Stimulated activated CD4-positive, alpha-beta T cell treated with anti-CD3 and anti-CD28 coated beads, Interleukin-4, amount 100 ng/mL, for 1 hour (primary cell): ENCODE results near the gene SAFB2.
A peak's percentile ranks its signal among the peaks of the same experiment; 100 is the strongest.

Experiments
- DNase-seq: peaks from one replicate; pipeline ENCODE4 v3.0.0-alpha.2; 2020

Gene SAFB2

DNA sequence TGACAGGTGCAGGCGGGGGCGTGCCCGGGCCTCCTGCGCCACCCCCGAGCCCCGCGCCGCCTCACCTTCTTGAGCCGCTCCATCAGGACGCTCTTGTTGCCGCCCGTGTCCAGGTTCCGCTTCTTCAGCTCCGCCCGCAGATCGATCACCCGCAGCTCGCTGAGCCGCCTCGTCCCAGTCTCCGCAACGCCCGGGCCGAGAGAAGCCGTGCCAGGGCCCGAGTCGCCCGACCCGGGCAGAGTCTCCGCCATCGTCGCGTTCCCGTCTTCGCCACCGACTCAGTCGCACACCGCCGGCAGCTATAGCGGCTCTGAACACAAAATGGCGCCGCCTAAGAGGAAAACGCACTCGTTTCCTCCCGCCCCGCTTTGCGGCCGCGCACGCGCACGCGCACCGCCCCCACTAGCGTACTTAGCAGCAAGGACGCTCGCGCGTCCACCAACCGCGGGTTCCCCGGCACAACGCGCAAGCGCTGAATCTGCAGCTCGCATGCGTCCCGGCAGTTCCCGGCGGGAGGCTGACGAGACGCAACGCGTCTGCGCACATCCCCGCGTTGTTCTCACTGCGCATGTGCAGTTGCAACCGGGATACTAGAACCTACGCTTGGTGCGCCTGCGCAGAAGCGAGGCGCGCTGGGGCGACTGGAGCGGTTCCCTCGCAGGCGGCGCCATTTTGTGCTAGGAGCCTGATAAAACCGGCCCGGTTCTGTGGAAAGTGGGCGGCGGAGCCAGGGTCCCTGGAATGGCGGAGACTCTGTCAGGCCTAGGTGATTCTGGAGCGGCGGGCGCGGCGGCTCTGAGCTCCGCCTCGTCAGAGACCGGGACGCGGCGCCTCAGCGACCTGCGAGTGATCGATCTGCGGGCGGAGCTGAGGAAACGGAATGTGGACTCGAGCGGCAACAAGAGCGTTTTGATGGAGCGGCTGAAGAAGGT lies at the start of gene SAFB2, which contains the start of gene SAFB:
Gene SAFB2, minus strand, starts transcription at position 312 of the 932 bp plus-strand sequence. Its CDS starts 61 bp downstream, at position 251.
Gene SAFB, plus strand, starts transcription at position 619 of the 932 bp plus-strand sequence. Its CDS starts 123 bp downstream, at position 742.
- peak; percentile 99 for DNase-seq

DNA sequence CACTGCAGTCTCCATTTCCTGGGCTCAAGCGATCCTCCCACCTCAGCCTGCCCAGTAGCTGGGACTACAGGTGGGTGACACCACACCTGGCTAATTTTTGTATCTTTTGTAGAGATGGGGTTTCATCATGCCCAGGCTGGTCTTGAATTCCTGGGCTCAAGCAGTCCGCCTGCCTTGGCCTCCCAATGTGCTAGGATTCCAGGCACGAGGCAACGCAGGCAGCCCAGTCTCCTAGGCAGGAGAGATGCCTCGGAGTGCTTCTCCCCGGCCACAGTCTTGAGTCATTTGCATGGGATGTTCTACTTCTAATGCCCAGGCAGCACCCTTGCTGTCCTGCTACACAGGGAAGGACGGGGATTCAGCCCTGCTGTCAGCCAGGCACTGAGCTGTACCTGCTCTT lies 49.0 kb upstream of the SAFB2 start:
- no peak for DNase-seq

DNA sequence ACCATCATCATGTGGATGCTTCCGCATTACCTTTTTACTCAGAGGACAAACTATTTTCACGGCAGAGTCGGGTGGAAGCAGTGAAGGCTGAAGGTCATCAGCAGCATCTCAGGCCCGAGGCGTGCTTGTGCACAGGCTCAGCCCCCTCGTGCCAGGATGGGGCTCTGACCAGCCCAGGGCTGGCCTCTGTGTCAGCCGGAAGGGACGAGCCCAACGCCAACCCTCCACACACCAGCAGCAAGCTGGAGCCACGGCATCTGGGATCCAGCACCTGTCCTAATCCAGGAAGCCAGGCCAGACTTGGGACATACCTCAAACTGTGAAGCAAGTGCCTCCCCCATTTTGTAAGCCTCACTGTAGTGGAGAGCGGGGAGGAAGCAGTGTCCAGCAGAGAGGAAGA lies 46.6 kb upstream of the SAFB2 start:
- DNase-seq, result no peak

- no peak for DNase-seq
These were observed 45.2 kb upstream of the SAFB2 start for GRCh38 chr19:5667751-5668271.

DNA sequence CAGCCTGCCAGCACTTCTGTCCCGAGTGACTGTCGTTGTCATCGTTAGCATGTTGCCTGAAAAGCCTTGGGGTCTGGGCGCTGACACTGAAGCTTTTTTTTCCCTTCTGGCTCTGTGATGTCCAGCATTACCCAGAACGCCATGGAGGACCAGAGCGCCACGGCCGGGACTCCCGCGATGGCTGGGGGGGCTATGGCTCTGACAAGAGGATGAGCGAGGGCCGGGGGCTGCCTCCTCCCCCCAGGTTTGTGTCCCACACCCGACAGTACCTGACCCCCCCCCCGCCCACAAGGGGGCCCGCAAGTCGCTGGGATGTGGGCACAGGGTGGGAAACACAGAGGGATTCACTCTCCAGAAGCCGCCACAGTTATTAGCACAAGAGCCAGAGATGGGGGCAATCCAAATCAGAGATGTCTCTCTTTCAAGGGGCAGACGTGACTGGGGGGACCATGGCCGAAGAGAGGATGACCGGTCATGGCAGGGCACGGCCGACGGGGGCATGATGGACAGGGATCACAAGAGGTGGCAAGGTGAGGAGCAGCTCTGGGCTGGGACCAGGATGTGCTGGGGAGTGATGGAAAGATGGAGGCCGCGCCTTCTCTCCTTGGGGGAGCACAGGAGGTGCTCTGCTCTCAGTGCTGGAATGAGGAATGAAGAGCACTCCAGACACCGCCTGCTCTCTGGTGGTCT lies 44.5 kb upstream of the SAFB2 start:
- no peak for DNase-seq

- no peak for DNase-seq
These were observed 43.4 kb upstream of the SAFB2 start for GRCh38 chr19:5665781-5666513.

GRCh38 chr19:5664515-5664914 lies 41.9 kb upstream of the SAFB2 start:
- no peak for DNase-seq

DNA sequence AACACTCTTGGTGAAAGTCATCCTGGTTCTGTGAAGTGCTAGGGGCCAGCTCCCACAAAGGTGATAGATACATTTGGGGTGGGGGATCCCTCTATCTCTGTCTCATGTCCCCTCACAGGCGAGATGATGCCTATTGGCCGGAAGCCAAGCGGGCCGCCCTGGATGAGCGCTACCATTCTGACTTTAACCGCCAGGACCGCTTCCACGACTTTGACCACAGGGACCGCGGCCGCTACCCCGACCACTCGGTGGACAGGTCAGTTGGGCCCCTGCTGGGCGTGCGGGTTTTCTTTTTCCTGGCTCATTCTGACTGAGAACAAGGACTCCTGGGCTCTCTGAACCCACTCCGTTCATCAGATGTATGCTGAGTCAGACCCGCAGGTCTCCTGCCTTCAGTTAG lies 41.3 kb upstream of the SAFB2 start:
- DNase-seq, result no peak

GRCh38 chr19:5661483-5661882 lies 38.9 kb upstream of the SAFB2 start:
- DNase-seq, result no peak

DNA sequence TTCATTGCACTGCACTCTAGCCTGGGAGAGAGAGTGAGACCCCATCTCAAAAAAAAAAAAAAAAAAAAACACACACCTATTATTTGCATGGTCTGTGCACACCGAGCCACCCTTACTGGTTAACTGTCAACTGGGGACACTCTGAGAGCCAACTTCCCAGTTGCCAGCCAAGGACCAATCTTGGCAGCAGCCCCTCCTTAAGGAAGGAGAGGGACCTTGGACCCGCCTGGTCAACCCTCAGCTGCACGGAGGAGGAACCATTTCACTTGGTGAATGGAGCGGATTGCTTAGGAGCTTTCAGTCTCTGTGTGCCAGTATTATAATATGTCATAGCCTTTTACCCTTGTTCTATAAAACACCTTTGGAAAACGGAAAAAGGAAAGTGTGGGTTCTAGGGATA lies 32.8 kb upstream of the SAFB2 start:
- no peak for DNase-seq

DNA sequence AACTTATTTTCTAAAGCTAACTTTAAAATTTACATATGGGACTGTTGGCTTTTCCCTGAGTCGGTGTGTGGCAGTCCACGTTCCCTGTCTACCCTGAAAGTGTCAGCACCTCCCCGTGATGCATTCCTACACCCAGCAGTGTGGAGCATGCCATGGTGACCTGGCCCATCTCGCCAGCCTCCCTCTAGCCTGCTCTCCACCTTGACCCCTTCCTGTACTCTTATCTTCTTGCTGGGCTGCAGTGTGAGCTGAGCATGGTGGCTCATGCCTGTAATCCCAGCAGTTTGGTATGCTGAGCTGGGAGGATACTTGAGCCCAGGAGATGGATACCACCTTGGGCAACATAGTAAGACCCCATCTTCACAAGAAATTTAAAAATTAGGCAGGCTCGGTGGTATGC lies 32.4 kb upstream of the SAFB2 start:
- no peak for DNase-seq

DNA sequence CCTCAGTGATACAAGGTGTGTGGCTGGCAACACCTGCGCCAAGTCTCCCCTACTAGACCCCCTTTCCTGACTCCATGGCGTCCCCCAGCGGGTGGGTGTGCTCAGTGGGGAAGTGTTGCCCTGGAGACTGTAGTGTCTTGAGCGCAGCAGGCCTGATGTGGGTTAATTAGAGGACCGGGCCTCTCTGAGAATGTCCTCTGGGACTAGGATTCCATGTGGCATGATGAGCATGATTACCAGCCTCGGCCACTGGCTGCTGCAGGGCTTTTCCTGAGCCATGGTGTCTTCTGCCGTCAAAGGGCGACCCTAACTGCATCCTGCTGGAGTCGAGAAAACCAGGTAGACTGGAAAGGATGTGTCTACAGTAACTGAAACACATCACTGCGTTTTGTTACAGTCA lies 29.7 kb upstream of the SAFB2 start:
- no peak for DNase-seq

GRCh38 chr19:5651361-5651760 lies 28.8 kb upstream of the SAFB2 start:
- DNase-seq, result no peak

DNA sequence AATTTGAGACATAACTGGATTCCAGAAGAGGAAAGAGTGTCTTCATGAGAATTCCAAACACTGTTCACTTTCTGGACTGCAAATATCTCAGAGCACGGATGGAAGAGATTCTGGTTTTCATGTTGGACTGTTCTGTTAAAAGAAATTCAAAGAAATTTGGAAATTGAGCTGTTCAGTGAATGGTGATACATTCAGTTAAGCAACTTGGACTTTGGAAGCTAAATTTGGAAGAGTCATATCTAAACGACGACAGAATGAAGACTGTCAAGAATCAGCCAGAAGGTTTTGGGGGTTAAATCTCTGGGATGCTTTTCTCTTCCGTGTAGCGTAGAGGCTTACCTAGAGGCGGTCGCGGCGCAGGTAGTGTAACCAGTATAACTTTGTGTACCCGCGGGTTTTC lies 25.9 kb upstream of the SAFB2 start:
- no peak for DNase-seq

DNA sequence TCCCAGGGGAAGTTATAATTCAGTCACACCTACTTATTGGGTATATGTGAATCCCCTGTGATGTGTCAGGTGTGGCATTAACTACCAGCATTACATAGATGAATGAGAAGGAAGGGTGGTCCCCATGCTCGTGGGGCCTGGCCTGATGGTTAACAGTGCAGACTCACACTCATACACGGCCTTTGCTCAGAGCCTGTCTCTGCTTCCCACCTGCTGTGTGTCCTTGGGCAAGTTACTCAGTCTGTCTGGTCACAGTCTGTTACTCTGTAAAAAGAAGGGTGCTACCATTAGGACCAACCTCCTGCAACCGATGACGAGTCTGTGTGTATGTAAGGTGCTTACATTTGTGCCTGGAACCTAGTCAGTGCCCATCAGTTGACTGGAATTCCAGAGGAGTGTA lies 24.1 kb upstream of the SAFB2 start:
- no peak for DNase-seq

DNA sequence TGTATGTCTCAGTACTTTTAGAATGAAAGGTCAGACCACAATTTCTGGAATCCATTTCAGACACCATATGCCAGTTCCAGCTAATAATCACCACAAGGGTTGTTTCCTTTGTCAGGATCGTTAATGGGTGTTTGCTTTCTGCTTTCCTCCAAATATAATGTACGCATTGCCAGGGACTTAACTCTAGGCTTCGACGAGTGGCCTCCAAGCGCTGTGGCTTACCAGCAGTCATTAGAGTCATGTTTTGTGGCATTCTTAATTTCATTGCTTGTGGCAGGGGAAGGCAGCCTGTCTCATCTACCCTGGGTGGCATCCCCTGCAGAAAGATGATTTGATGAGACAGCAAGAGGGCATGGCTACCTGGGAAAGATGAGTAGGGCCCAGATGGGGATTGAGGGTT lies 22.8 kb upstream of the SAFB2 start:
- DNase-seq, result no peak

GRCh38 chr19:5644037-5644436 lies 21.5 kb upstream of the SAFB2 start:
- no peak for DNase-seq

GRCh38 chr19:5643060-5643459 lies 20.5 kb upstream of the SAFB2 start:
- no peak for DNase-seq

- no peak for DNase-seq
These were observed 19.6 kb upstream of the SAFB2 start for GRCh38 chr19:5642204-5642603.

DNA sequence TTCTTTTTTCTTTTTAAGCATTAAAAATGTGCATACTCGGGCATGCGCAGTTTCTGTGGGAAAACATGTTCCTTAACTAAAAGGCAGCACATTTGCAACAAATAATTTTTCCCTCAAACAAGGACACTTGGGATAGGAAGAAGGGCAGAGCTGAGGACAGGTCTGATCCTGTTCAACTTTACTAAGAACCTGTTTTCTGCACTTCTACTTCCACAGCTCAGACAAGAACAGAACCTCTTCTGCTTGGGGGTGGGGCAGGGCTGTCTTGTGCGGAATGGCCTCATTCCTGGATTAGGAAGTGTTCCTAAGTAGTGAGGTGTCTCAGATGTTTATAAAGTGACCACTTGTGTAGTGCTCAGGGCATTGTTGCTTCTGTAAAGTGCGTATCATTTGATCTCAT lies 18.6 kb upstream of the SAFB2 start:
- no peak for DNase-seq

DNA sequence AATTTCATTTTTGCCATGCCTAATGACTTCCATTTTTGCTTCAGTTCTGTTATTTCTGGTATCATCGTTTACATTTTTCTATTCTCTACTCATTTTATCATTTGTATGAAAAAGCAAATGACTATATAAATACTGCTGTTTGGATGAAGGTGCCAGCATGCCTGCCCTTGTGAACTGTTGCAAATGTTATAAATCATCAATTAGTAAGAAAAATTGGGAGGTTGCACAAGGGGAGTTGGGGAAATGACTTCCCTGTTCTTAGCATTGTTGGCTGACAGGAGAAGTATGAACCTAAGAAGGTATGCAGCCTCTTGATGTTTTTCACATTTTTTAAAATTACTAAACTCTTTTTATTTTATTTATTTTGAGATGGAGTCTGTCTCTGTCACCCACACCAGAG lies 15.4 kb upstream of the SAFB2 start:
- DNase-seq, result no peak

DNA sequence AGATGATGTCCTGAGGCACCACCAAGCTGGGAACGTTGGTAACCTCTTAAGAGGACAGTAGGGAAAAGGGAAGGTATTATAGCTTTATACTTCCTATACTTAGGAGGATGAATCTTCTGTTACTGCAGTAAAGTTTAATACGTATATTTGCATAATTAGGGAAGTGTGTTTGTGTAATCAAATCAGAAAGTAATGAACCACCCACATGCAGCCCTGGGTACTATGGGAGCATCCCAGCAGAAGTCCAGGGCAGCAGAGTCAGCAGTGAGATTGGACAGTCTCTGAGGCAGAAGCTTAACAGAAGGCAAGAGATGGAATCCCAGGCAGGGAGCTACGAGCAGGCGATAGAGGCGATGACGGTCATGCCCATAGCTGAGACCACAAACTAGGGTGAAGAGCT lies 12.9 kb upstream of the SAFB2 start:
- DNase-seq, result no peak

DNA sequence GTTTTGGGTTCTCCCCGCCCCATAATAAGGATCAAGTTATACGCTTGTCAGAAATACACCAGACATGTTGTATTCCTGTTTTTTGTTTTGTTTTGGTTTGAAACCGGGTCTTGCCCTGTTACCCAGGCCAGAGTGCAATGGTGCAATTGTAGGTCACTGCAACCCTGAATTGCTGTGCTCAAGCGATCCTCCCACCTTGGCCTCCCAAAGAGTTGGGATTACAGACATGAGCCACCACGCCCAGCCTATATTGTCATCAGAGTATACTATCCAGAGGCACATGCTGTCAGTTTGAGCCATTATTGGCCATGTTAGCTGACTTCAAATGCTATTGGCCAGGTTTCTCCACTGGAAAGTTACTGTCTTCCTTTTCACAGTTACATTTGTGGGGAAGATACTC lies 10.1 kb upstream of the SAFB2 start:
- DNase-seq, result no peak
